Measurements from ENCODE around the gene CDK17.

DNA sequence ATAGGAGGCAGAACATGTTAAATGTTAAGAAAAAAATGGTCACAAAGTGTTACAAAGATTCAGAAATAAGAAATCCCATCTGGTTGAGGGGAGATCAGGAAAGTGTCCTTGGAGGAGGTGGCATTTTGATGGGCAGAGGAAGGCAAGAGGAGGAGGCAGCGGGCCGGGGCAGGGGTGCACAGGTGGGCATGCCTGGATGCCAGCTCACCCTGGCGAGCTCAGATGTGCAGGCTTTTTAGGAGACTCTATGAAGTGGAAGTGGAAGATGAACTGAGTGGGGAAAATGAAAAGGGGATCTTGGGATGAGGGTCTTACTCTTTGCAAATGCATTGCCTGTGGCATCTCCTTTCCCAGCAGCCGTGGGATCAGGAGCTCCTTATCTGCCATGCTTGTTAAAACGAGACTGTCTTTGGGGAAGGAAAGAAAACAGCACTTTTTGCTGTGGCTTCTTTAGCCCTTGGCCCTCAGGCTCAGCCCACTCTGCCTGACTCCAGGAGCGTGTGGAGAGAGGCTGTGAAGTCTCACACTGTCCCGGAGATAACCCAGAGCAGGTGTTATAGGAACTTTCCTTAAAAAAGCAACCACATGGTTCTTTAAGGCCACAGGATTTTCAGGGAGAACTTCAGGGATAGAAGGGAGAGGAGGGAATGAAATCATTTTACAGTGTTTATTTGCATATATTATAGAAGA, 143.4 kb downstream of the CDK17 start:
- TF ChIP-seq, protein P1, sequence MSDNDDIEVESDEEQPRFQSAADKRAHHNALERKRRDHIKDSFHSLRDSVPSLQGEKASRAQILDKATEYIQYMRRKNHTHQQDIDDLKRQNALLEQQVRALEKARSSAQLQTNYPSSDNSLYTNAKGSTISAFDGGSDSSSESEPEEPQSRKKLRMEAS (IDR thresholded peaks at IDR 0.05): no peak
- TF ChIP-seq, protein P2, sequence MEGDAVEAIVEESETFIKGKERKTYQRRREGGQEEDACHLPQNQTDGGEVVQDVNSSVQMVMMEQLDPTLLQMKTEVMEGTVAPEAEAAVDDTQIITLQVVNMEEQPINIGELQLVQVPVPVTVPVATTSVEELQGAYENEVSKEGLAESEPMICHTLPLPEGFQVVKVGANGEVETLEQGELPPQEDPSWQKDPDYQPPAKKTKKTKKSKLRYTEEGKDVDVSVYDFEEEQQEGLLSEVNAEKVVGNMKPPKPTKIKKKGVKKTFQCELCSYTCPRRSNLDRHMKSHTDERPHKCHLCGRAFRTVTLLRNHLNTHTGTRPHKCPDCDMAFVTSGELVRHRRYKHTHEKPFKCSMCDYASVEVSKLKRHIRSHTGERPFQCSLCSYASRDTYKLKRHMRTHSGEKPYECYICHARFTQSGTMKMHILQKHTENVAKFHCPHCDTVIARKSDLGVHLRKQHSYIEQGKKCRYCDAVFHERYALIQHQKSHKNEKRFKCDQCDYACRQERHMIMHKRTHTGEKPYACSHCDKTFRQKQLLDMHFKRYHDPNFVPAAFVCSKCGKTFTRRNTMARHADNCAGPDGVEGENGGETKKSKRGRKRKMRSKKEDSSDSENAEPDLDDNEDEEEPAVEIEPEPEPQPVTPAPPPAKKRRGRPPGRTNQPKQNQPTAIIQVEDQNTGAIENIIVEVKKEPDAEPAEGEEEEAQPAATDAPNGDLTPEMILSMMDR (IDR thresholded peaks at IDR 0.05 in 2 of 3, conservative IDR thresholded peaks at IDR 0.05 in 1 of 3; ENCODE audit: borderline replicate concordance in 1 of 3, insufficient read depth in 1 of 3, low read depth in 2 of 3, low read length in 2 of 3): no peak
- TF ChIP-seq POLR2A (IDR thresholded peaks at IDR 0.05; ENCODE audit: borderline replicate concordance, extremely low read depth, insufficient read depth, insufficient read length): no peak
- TF ChIP-seq, protein P3, sequence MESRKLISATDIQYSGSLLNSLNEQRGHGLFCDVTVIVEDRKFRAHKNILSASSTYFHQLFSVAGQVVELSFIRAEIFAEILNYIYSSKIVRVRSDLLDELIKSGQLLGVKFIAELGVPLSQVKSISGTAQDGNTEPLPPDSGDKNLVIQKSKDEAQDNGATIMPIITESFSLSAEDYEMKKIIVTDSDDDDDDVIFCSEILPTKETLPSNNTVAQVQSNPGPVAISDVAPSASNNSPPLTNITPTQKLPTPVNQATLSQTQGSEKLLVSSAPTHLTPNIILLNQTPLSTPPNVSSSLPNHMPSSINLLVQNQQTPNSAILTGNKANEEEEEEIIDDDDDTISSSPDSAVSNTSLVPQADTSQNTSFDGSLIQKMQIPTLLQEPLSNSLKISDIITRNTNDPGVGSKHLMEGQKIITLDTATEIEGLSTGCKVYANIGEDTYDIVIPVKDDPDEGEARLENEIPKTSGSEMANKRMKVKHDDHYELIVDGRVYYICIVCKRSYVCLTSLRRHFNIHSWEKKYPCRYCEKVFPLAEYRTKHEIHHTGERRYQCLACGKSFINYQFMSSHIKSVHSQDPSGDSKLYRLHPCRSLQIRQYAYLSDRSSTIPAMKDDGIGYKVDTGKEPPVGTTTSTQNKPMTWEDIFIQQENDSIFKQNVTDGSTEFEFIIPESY (IDR thresholded peaks at IDR 0.05; ENCODE audit: extremely low read depth, insufficient replicate concordance, low read length): no peak
- TF ChIP-seq POLR2AphosphoS5 (IDR thresholded peaks at IDR 0.05; ENCODE audit: low read depth, low read length): no peak
- no peak for TF ChIP-seq EZH2 (IDR thresholded peaks at IDR 0.05)
- no peak for TF ChIP-seq ZNF274 (IDR thresholded peaks at IDR 0.05; ENCODE audit: low read depth, low read length)
- TF ChIP-seq JUND (IDR thresholded peaks at IDR 0.05): no peak
- no peak for TF ChIP-seq ELF1 (IDR thresholded peaks at IDR 0.05; ENCODE audit: borderline replicate concordance, low read depth)

Measured in HCT116 (cell line).